NB4 (cell line): Measurements from ENCODE around the gene SORT1.

ENCODE experiments used
- MYC ChIP-seq: IDR thresholded peaks from 2 replicates; pipeline ENCODE4 v1.6.1; 2011; ENCODE audit warnings: low read depth, low read length
- POLR2A ChIP-seq: IDR thresholded peaks from 2 replicates; pipeline ENCODE4 v1.6.1; 2011; ENCODE audit warnings: mild to moderate bottlenecking; ENCODE audit not compliant: insufficient read length; ENCODE audit errors: extremely low read depth
- TF ChIP-seq, protein P1 (sequence below): IDR thresholded peaks from one replicate; pipeline ENCODE4 v1.5.1; 2012; ENCODE audit warnings: low read depth, low read length
- TF ChIP-seq, protein P2 (sequence below): IDR thresholded peaks from 2 replicates; pipeline ENCODE4 v1.6.1; 2011; ENCODE audit warnings: low read depth, low read length

GRCh38 chr1:109399326-109399957 is 1.7 kb upstream of the SORT1 start:
- TF ChIP-seq, protein P1, sequence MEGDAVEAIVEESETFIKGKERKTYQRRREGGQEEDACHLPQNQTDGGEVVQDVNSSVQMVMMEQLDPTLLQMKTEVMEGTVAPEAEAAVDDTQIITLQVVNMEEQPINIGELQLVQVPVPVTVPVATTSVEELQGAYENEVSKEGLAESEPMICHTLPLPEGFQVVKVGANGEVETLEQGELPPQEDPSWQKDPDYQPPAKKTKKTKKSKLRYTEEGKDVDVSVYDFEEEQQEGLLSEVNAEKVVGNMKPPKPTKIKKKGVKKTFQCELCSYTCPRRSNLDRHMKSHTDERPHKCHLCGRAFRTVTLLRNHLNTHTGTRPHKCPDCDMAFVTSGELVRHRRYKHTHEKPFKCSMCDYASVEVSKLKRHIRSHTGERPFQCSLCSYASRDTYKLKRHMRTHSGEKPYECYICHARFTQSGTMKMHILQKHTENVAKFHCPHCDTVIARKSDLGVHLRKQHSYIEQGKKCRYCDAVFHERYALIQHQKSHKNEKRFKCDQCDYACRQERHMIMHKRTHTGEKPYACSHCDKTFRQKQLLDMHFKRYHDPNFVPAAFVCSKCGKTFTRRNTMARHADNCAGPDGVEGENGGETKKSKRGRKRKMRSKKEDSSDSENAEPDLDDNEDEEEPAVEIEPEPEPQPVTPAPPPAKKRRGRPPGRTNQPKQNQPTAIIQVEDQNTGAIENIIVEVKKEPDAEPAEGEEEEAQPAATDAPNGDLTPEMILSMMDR, result peak; percentile 8
- TF ChIP-seq POLR2A, result no peak
- TF ChIP-seq MYC, result no peak
- TF ChIP-seq, protein P2, sequence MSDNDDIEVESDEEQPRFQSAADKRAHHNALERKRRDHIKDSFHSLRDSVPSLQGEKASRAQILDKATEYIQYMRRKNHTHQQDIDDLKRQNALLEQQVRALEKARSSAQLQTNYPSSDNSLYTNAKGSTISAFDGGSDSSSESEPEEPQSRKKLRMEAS, result no peak
